ENCODE results near the gene CYB561D2.
"Not testable (repeated sequence)": the region's sequence is repeated elsewhere in the genome, so short reads cannot be mapped to it uniquely, and the experiment has no call there.

Gene CYB561D2, protein sequence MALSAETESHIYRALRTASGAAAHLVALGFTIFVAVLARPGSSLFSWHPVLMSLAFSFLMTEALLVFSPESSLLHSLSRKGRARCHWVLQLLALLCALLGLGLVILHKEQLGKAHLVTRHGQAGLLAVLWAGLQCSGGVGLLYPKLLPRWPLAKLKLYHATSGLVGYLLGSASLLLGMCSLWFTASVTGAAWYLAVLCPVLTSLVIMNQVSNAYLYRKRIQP
- 13.8 to 21.8 reads per million in 2 donors for total RNA-seq

DNA sequence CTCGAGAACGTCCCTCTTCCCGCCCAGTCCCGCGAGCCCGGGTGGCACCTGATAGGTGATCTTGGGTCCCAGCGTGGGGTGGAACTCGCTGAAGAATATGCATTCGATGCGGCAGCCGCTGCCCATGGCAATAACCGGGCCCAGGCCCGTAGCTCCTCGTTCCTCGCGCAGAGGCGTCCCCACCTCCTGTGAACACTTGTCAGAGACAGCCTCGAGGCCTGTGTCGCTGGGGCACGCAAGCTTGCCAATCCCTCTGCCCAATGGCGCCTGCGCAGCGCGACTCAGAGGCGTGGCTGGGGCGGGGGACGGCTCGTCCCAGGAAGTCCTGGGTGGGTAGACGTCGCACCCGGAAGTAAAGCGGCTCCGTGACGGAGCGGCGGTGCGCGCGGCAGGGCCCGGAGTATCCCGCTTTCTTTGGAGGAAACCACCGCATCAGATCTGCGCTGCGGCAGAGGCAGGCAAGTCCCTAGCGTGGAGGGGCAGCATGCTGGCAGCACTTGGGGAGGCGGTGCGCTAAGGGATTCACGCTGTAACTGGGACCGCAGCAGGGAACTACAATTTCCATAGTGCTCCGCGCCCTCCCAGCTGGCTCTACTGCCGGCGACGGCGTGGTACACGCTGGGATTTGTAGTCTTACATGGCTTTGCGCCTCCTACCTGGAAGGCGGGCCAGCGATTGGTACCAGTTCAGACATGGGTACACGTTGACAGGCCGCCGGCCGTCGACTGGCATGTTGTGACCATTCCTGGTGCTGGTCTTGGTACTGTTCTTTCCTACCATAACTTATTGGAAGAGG is at the start of gene CYB561D2, which contains the start of gene NPRL2:
TSS of gene CYB561D2 (plus strand) at position 336 of the 796 bp plus-strand sequence. CDS start 572 bp downstream, outside the sequence.
TSS of gene NPRL2 (minus strand) at position 249 of the 796 bp plus-strand sequence. CDS start at position 126, 123 bp downstream.
- DNase-seq, result peak; percentile 98

DNA sequence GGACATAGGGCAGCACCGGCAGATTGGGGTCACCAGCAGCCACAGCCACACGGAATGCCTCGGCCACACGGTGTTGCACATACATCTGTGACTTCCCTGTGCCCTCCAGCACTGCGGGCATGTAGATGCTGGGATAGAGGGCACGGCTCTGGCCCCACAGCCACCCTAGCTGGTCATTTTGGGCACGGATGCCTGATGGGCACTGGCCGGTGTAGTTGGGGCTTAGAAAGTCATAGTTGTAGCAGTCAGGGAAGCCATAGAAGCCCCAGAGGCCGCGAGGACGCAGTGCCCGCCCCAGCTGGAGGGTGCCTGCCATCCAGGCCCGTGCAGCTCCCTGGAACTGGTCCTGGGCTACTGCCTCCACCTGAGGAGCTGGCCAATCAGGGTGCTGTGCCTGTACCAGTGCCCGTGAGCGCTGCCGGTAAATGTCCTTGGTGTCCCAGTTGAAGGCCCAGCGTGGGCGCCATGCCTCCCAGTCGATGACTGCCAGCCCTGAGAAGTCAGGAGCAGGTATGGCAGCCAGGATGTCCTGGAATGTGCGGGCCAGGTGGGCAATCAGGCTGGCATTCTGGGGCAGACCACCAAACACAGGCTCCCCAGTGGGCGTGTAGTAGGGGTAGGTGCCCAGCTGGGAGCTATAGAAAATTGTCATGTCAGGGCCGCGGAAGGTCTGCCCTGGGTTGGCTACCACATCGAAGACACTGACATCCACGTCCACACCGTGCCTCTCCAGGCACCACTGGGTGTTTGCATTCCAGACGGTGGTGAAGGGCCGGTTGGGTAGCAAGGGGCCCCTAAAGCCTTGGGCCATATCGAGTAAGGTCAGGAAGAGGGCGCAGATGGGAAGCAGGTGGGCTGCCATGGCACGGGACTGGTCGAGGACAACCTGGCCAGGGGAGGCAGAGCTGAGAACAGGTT is 48.3 kb upstream of the CYB561D2 start:
- DNase-seq, result no peak

DNA sequence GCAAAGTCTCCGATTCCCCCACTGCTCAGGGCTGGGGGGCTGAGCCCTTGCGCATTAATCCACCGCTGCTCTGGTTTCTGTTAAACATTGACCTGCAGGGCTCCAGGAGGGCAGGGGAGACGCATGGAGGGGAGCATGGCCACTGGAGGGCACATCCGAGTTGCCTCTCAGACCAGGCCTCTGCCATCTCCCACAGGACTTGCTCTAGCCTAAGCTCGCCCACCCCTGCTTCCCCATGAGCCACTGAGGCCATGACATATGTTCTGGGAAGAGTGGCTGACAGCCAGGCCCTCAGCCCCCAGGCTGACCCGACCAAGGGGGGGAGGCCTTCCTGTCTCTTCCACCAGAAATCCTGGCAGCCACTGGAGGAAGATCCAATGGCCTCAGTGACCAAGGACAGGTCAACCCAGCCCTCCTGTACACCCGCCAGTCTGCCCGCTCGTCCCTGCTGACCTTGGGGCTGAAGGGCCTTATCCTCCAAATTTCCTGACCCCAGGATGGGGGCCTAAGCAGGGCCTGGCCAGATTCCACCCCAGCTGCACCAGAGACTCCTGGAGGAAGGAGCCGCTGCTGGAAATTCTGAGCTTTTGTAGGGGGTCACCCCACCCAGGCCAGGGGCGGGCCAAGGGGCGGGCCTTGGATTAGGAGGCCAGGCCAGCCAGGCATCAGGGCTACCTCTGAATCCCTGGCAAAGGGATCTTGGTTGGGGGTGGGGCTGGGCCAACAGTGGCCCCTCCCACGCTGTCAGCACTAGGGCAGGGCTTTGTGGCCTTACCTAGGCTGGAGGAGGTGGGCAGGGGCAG is 47.4 kb upstream of the CYB561D2 start, which contains the start of gene HYAL1:
TSS of gene HYAL1 (minus strand) at position 562 of the 803 bp plus-strand sequence. CDS start 618 bp downstream, outside the sequence.
- DNase-seq, result no peak

DNA sequence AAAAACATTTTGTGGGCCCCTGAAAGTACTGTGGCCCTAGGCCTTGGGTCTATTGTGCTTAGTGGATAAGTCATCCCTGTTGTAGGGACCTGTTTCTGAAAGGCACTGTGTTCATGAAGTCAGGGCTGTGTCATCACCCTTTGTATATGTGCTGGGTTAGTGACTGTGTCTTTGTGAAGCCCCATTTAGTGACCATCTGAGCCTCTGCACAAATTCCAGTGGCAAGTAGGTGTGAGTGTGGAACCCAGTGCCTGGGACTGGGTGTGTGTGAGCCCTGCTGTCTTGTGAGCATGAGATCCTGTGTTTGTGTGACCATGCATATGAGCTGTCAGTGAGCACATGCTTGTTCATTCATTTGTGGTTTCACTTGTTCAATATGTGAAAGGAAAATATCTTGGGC is 46.1 kb upstream of the CYB561D2 start:
- DNase-seq, result no peak

DNA sequence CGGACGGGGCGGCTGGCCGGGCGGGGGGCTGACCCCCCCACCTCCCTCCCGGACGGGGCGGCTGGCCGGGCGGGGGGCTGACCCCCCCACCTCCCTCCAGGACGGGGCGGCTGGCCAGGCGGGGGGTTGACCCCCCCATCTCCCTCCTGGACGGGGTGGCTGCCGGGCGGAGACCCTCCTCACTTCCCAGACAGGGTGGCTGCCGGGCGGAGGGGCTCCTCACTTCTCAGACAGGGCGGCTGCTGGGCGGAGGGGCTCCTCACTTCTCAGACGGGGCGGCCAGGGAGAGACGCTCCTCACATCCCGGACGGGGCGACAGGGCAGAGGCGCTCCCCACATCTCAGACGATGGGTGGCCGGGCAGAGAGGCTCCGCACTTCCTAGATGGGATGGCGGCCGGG is 38.6 kb upstream of the CYB561D2 start:
- not testable (repeated sequence) for DNase-seq

DNA sequence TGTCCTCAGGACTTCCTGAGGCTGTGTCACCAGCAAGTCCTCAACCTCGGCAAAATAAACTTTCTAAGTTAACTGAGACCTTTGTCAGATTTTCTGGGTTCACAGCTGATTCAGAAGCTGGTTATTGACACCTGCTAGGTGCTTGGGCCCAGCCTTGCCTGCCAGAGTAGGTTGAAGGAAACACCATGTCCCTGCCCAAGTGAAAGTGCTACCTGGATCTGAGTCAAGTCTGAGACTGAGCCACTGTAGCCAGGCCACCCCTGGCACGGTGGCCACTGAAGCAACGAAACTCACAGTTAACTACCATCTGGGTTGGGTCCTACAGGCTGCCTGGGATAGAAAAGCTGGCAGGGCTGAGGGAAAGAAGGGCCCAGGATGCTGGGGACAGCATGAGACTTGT is 36.3 kb upstream of the CYB561D2 start:
- DNase-seq, result no peak

DNA sequence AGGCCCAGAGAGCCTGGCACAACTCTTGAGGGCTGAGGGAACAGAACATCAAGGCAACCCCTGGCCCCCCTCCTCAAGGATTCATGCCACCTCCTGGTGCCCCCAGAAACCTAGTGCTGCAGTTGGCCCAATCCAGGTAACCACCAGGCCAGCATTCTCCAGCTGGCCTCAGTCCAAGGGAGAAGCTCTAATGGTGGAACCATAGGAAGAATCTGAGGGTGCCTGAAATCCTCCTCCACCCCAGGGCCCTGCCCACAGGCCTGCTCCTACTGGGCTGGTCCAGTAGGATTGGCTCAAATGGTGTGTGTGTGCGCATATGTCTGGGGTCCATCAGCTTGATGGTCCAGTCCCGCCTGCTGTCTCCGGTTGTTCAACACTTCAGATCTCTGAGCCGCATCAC is 35.8 kb upstream of the CYB561D2 start:
- DNase-seq, result no peak

DNA sequence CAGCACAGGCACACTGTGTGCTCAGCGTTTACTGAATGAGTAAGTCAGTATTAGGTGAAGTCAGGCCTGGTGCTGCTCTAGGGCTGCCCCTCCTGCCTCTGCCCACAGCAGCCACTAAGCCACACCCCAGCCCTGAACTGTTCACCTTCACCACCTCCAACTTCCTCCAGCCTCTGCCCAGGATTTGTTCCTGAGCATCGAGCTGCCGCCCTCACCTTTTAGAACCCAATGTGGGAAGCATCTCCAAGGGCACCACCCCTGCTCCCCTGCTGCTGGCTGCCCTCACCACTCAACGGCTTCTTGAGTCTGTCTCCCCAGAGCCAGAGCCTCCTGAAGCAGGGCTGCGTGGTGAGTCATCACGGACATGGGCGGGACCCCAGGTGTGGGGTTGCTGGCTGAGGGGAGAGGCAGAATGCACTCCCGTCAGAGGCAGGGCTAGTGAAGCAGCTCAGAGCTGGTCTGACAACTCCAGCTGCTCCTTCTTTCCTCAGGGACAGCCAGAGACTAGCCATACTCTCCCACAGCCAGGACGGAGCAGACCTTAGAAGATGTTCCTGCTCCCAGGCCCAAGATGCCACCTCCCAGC is 33.9 kb upstream of the CYB561D2 start:
- peak; percentile 73 for DNase-seq

DNA sequence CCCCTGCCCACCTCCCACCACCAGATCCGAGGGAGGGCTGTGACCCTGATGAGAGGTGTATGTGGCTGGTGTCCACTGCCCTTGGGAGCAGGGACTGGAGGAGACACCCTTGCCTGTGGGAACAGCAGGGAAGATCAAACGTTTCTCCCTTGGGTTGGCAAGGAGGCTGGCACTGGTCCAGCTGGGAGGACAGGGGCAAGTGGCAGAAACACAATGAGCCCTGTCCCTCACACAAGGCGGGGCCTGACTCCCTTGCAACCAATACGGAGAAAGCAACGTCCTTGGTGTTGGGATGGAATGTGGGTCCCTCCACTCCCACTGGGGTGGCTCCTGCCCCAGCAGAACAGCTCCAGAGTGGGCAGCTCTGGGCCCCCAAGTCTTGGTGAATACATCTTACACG is 33.4 kb upstream of the CYB561D2 start:
- DNase-seq, result no peak

DNA sequence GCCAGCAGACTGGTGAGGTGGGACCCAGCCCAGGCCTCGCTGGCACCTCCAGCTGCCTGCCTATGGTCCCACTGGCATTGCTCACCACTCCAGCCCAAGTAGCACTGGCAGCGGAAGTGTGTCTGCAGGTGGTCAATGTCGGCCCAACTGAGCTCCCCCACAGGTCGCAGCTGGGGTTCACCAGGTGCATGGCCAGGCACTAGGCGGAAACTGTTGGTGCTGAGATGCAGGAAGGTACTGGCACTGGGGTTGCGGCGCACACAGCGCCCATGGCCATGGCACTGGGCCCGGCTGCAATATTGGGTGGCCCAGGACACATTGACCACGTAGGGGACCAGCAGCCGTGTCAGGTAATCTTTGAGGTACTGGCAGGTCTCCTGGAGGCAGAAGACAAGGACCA is 32.5 kb upstream of the CYB561D2 start:
- no peak for DNase-seq

DNA sequence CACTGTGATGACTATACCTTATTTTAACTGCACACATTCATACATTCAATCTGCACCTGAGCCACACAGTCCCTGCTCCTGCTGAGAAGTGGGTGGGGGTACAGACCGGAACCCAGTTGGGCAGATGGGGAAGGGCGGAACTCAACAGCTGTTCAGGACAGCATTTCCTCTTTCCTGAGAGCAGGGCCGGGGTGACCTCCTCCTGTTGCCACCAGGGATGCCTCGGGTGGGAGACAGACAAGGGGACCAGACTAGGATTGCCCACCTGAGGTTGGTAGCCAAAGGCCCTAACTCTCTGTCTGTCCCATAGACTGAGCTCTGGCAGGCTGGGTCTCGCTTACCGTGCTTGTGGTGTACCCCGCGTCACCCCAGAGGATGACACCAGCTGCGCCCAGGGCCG is 32.0 kb upstream of the CYB561D2 start:
- DNase-seq, result no peak

DNA sequence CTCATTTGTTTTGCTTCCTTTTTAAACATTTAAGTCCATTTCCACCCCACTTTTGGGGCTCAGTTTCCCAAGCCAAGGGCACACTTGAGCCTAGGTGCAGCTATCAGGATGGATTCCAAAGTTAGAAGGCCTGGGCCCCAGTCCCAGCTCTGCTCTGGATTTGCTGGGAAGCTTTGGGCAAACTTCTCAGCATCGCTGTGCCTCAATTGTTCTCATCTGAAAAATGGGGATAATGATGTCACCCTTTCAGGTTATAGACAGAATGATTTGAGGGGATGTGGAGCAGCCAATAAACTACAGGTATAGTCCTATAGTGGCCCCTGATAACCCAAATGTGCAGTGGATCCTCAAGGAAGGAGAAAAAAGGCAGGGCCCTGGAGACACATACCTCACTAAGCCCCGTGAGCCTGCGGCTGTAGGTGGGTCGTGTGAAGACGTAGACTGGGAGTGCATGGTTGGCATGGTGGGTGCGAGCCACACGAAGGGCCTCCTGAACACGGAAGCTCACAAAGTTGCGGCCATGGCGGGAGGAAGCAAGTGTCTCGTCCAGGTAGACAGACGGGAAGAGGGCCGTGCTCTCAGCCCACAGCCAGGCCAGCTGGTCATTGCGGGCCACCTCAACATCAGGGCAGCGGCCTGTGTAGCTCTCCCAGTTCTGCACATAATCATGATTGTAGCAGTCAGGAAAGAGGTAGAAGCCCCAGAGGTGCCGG is 31.3 kb upstream of the CYB561D2 start:
- no peak for DNase-seq

DNA sequence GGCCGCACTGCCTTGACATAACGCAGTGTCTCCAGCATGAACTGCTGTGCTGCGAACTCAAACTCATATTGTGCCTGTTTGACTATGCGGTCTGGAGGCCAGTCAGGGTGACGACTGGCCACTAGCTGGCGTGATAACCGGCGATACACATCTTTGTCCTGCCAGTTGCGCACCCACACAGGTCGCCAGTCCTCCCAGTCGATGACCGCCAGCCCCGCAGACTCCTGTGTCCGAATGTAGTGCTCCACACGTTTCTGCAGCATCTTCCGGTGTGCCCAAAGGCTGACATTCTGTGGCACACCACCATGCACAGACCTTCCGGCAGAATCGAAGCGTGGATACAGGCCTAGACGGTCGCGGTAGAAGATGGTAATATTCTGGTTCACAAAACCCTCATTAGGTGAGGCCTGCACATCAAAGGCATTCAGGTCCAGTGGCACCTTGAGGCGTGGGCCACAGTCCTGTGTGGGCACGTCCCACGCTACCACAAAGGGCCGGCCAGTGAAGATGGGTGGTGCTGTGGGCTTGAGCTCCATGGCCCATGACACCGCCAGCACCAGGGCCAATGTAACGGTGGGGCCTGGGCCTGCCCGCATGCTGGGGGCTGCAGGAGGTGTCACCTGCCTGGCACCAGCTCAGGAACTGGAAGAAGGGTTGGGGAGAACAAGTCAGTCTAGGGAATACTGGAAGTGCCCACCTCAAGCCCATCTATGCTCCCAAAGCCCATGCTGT is 30.6 kb upstream of the CYB561D2 start:
- DNase-seq, result no peak

DNA sequence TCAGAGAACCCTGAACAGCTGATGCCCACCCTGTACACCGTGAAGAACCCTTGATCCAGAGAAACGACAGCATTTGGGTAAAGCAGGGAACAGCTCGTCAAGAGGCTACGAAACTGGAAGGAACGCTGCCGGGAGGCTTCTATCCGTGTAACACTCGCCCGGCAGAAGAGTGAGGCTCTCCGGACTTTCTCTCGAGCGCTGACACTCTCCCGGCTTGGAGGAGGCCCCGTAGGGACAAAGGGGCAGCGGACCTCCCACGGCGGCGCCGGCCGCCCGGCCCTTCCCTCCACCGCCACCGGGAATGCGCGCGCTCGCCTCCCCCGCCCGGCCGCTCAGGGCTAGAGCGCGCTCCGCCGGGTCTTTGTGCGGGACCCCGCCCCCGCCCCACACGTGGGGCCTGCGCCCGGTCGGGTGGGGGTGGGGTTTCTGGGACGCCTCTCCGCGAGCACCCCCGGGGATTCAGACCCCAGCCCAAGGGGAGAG is 29.8 kb upstream of the CYB561D2 start:
- DNase-seq, result peak; percentile 45

DNA sequence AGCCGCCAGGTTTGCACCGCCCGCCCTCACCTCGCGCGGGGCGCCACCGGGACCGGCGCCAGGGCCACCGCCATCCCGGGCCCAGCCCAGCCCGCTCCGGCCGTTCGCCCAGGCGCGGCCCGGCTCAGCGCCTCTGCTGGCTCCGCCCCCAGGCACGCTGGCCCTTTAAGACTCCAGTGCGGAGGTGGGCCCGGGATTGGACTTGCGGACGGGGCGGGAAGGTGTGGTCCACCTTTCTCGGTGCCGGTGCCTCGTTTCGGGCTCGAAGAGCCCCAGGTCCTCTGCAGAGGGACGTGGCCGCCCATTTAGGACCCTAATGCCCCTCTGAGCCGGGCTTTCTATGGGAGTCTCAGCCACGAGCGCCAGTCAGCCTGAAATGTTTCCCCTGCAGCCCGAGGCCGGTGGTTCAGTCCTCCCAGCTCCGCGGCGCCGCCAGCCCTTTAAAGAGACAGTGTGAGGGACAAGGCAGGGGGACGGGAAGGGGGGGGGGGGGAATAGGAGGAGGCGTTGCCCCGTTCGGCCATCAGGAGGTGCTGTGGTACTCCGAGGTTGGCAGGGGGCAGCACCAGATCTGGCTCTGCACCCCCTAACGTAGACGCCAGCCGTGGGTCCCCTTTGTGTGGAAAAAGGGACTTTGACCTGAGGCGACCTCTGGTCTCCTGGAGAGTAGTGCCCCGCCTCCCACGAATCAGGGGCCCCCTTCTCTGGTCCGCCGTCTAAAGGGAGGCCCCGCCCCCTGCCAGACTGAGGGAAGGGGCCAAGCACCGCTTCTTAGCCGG is 29.1 kb upstream of the CYB561D2 start:
- peak; percentile 70 for DNase-seq

DNA sequence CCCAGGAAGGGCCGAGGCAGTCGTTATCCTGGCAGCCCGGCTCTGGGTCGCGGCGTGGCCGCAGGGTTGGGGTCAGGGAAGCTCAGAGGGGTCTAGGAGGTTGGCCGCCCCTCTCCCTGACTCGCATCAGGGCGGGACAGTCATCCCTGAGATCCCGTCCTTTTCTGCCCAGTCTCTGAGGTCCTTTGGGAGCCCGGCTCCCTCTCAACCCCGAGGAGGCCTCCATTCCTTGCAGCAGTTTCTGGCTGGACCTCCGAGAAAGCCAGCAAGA is 28.6 kb upstream of the CYB561D2 start:
- no peak for DNase-seq

DNA sequence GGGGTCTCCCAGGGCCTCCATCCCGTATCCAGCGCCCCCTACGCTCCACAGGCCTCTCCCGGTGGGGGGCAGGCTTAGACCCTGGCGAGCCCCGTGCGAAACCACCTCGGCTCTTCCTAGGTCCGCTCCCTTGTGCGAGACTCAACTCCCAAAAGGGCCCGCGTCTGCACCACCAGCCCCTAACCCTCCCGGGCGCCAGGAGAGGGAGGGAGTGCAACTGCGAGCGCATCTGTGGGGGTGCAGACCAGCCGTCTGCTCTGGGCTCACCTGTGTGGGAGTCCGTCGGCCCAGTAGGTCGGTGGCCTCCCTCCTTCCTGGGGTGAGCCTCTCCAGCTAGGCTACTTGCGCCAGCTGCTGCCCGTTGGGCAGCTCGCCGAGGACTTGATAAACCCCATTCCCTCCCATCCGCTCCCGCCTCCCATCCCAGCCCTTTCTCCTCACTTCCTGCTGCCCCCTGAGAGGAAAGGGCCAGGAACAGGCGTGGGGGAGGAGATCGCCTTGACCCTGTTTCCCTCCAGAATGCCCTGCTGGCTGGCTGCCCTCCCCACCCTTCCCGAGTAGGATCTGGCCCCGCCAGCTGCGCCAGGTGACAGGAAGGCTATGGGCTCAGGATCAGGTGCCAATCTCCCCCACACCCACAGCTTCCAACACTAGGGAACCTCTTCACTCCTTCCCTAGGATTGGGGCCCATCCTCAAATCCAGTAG is 28.1 kb upstream of the CYB561D2 start, which contains the start of gene HYAL2:
TSS of gene HYAL2 (minus strand) at position 360 of the 706 bp plus-strand sequence. CDS start 2,256 bp downstream, outside the sequence.
- DNase-seq, result no peak

DNA sequence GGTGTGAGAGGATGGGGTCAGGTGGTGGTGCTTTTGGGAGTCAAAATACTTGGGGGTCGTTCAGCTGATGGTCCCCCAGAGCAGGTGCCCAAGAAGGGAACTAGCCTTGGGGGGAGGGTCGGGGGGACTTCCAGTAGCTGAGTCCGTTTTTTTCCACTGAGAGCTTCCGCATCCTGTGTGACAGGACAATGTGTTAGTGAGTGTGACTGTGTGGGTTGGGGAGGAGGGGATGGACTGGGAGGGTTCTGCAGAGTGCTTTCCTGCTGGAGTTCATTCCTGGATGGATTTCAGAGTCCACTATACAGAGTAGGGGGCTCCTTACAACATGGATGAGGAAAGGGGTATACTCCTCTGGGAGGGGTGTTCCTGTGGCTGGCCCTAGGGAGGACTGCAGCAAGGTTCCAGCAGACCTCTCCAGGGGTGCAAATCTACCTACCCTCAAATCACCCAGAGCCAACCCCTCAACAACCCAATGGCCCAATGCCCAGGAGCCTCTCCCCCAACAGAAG is 27.5 kb upstream of the CYB561D2 start:
- DNase-seq, result no peak

All from T-helper 9 cell (primary cell).